DMS 273 (cell line): Measurements from ENCODE around the gene KMT2C.
"Not testable (repeated sequence)": the region's sequence is repeated elsewhere in the genome, so short reads cannot be mapped to it uniquely, and the experiment has no call there.

Experiments used
- DNase-seq: peaks from one replicate; lab custom pipeline; 2025; ENCODE audit not compliant: unreplicated experiment; lab: John Stamatoyannopoulos, UW

Gene KMT2C

GRCh38 chr7:152403726-152404125, 32.1 kb downstream of the KMT2C start:
- no peak for DNase-seq

GRCh38 chr7:152402384-152403250, 33.2 kb downstream of the KMT2C start:
- DNase-seq: no peak

- DNase-seq: no peak
These were observed 36.5 kb downstream of the KMT2C start for GRCh38 chr7:152399344-152399743.

GRCh38 chr7:152395112-152395511, 40.7 kb downstream of the KMT2C start:
- no peak for DNase-seq

- not testable (repeated sequence) for DNase-seq
These were observed 41.6 kb downstream of the KMT2C start for GRCh38 chr7:152394214-152394613.

- DNase-seq: no peak
These were observed 43.5 kb downstream of the KMT2C start for GRCh38 chr7:152392254-152392653.

- not testable (repeated sequence) for DNase-seq
These were observed 49.6 kb downstream of the KMT2C start for GRCh38 chr7:152386136-152386764.

GRCh38 chr7:152384235-152385200, 51.3 kb downstream of the KMT2C start:
- not testable (repeated sequence) for DNase-seq

GRCh38 chr7:152383341-152384234, 52.2 kb downstream of the KMT2C start:
- no peak for DNase-seq

GRCh38 chr7:152382244-152382643, 53.6 kb downstream of the KMT2C start:
- DNase-seq: no peak

GRCh38 chr7:152380931-152381578, 54.7 kb downstream of the KMT2C start:
- DNase-seq: not testable (repeated sequence)

- not testable (repeated sequence) for DNase-seq
These were observed 57.3 kb downstream of the KMT2C start for GRCh38 chr7:152378497-152378896.

GRCh38 chr7:152376716-152377484, 58.9 kb downstream of the KMT2C start:
- not testable (repeated sequence) for DNase-seq

- DNase-seq: no peak
These were observed 65.5 kb downstream of the KMT2C start for GRCh38 chr7:152370297-152370696.

- no peak for DNase-seq
These were observed 66.3 kb downstream of the KMT2C start for GRCh38 chr7:152369518-152369917.

GRCh38 chr7:152367170-152367569, 68.6 kb downstream of the KMT2C start:
- no peak for DNase-seq

- DNase-seq: no peak
These were observed 69.1 kb downstream of the KMT2C start for GRCh38 chr7:152366662-152367061.

- no peak for DNase-seq
These were observed 69.7 kb downstream of the KMT2C start for GRCh38 chr7:152365982-152366603.
